ENCODE data around the gene NACC2.

DNA sequence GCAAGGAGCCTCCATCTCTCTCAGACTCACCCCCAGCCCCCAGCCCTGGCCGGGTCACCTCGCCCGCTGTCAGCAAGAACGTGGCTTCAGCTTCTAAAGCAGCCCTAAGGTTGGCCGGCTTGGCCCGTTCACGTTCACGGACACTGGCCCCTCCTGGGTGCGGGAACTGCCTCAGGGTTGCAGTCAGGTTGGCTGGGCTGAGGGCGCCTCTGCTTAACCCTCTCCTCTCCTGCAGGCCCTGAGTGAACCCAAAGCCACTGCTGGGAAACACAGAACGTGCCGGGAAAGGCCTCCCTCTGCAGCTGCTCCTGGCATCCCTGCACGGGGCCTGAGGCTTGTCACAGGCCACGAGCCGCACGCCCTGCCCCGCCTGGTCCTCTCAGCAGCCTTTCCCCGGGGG lies 93.9 kb downstream of the NACC2 start:
- TF ChIP-seq, protein P1, sequence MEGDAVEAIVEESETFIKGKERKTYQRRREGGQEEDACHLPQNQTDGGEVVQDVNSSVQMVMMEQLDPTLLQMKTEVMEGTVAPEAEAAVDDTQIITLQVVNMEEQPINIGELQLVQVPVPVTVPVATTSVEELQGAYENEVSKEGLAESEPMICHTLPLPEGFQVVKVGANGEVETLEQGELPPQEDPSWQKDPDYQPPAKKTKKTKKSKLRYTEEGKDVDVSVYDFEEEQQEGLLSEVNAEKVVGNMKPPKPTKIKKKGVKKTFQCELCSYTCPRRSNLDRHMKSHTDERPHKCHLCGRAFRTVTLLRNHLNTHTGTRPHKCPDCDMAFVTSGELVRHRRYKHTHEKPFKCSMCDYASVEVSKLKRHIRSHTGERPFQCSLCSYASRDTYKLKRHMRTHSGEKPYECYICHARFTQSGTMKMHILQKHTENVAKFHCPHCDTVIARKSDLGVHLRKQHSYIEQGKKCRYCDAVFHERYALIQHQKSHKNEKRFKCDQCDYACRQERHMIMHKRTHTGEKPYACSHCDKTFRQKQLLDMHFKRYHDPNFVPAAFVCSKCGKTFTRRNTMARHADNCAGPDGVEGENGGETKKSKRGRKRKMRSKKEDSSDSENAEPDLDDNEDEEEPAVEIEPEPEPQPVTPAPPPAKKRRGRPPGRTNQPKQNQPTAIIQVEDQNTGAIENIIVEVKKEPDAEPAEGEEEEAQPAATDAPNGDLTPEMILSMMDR (IDR thresholded peaks at IDR 0.05; ENCODE audit: low read depth, low read length, poor library complexity, severe bottlenecking) = no peak
- no peak for TF ChIP-seq EZH2phosphoT487 (IDR thresholded peaks at IDR 0.05; ENCODE audit: borderline replicate concordance, low read length)

All from DOHH2 (cell line).